ENCODE measurements around the gene EML3.

- TF ChIP-seq E2F6 (IDR thresholded peaks at IDR 0.05) (no peak), POLR2A (IDR thresholded peaks at IDR 0.05; ENCODE audit: control extremely low read depth in 1 of 2, low read depth in 2 of 2, low read length in 2 of 2) (no peak), CTCF (IDR thresholded peaks at IDR 0.05; ENCODE audit: control extremely low read depth in 1 of 3, insufficient read depth in 1 of 3, low read depth in 1 of 3, low read length in 3 of 3) (no peak), MAX (IDR thresholded peaks at IDR 0.05) (no peak), JUN (IDR thresholded peaks at IDR 0.05; ENCODE audit: low read depth, low read length) (no peak), EZH2 (IDR thresholded peaks at IDR 0.05; ENCODE audit: low read depth, low read length, severe bottlenecking) (no peak), EP300 (IDR thresholded peaks at IDR 0.05; ENCODE audit: borderline replicate concordance in 1 of 2, low read depth in 2 of 2, low read length in 2 of 2) (no peak), POU5F1 (IDR thresholded peaks at IDR 0.05; ENCODE audit: low read depth, low read length) (no peak), YY1 (IDR thresholded peaks at IDR 0.05; ENCODE audit: low read depth, low read length) (no peak), POLR2AphosphoS5 (IDR thresholded peaks at IDR 0.05; ENCODE audit: low read depth, low read length) (no peak), HDAC6 (IDR thresholded peaks at IDR 0.05; ENCODE audit: low read depth, low read length) (no peak), RAD21 (IDR thresholded peaks at IDR 0.05 in 1 of 2, conservative IDR thresholded peaks at IDR 0.05 in 1 of 2; ENCODE audit: low read depth in 2 of 2, low read length in 2 of 2) (no peak)
Observed at GRCh38 chr11:62592146-62592815, 20.3 kb downstream of the EML3 start.
